ENCODE measurements around the gene PGF.

Gene PGF

GRCh38 chr14:74968811-74969210 lies 13.4 kb upstream of the PGF start:
- DNase-seq (ENCODE audit: low spot score), result no peak
- no peak for TF ChIP-seq CTCF (IDR thresholded peaks at IDR 0.05; ENCODE audit: extremely low read depth, missing control alignments)

- DNase-seq (ENCODE audit: low spot score), result no peak
- no peak for TF ChIP-seq CTCF (IDR thresholded peaks at IDR 0.05; ENCODE audit: extremely low read depth, missing control alignments)
Measured at GRCh38 chr14:74965486-74966153, 10.2 kb upstream of the PGF start.

- TF ChIP-seq CTCF (IDR thresholded peaks at IDR 0.05; ENCODE audit: extremely low read depth, missing control alignments), result no peak
- DNase-seq (ENCODE audit: low spot score), result no peak
Measured at GRCh38 chr14:74964787-74965485, 9.5 kb upstream of the PGF start.

- TF ChIP-seq CTCF (IDR thresholded peaks at IDR 0.05; ENCODE audit: extremely low read depth, missing control alignments), result no peak
- DNase-seq (ENCODE audit: low spot score), result no peak
Measured at GRCh38 chr14:74963705-74964271, 8.4 kb upstream of the PGF start.

- TF ChIP-seq CTCF (IDR thresholded peaks at IDR 0.05; ENCODE audit: extremely low read depth, missing control alignments), result no peak
- no peak for DNase-seq (ENCODE audit: low spot score)
Measured at GRCh38 chr14:74963178-74963704, 7.8 kb upstream of the PGF start.

- DNase-seq (ENCODE audit: low spot score), result no peak
- TF ChIP-seq CTCF (IDR thresholded peaks at IDR 0.05; ENCODE audit: extremely low read depth, missing control alignments), result no peak
Measured at GRCh38 chr14:74962493-74962892, 7.1 kb upstream of the PGF start.

GRCh38 chr14:74962046-74962445 lies 6.6 kb upstream of the PGF start:
- no peak for DNase-seq (ENCODE audit: low spot score)
- TF ChIP-seq CTCF (IDR thresholded peaks at IDR 0.05; ENCODE audit: extremely low read depth, missing control alignments), result no peak
